Keratinocyte (primary cell): ENCODE data around the gene SLC2A4RG. TPM values are rescaled to one million over a fixed set of nuclear protein-coding genes. Genes with fewer than 3 reads are reported as not detected.

Experiments used
- DNase-seq: peaks from one replicate; pipeline ENCODE4 v3.0.0-alpha.2; 2011; ENCODE audit warnings: low read depth, missing footprints, low spot score
- FAIRE-seq: peaks from 2 replicates; lab custom pipeline; 2011; peaks lifted over from hg19 to GRCh38; lab: Jason Lieb, UNC
- H2AFZ ChIP-seq: 2 replicates; pipeline ENCODE4 v1.6.0; 2012; ENCODE audit warnings: low read length, control low read depth, inconsistent platforms; ENCODE audit not compliant: control insufficient read depth
- H3K27ac ChIP-seq: 2 replicates; pipeline ENCODE4 v1.5.1; 2011; ENCODE audit warnings: low read length; ENCODE audit not compliant: control insufficient read depth, insufficient read depth
- H3K27me3 ChIP-seq: 3 replicates; pipeline ENCODE4 v1.6.0; 2011; ENCODE audit warnings: low read length; ENCODE audit not compliant: control insufficient read depth, insufficient read depth; ENCODE audit errors: extremely low read depth
- H3K36me3 ChIP-seq, 2 experiments: 2 replicates in 1 of 2; 3 replicates in 1 of 2; pipeline ENCODE4 v1.5.1; 2011; ENCODE audit warnings: low read length in 2 of 2, mild to moderate bottlenecking in 1 of 2; ENCODE audit not compliant: control insufficient read depth in 2 of 2, insufficient read depth in 2 of 2; ENCODE audit errors: extremely low read depth in 1 of 2
- H3K4me1 ChIP-seq: 3 replicates; pipeline ENCODE4 v1.5.1; 2011; ENCODE audit warnings: low read length; ENCODE audit not compliant: control insufficient read depth, insufficient read depth; ENCODE audit errors: extremely low read depth
- H3K4me2 ChIP-seq: 3 replicates; pipeline ENCODE4 v1.6.0; 2011; ENCODE audit warnings: low read depth, low read length; ENCODE audit not compliant: control insufficient read depth, insufficient read depth; ENCODE audit errors: extremely low read depth
- H3K4me3 ChIP-seq, 3 experiments: fragments of 200-600 bp in 1 of 3; sonication (generic) in 1 of 3; 2 replicates in 2 of 3; 3 replicates in 1 of 3; pipeline ENCODE4 v1.5.1; 2011 to 2016; ENCODE audit warnings: low read length in 3 of 3, mild to moderate bottlenecking in 3 of 3, control low read depth in 2 of 3, inconsistent platforms in 1 of 3, low read depth in 1 of 3, mixed read lengths in 1 of 3, mixed run types in 1 of 3, moderate library complexity in 1 of 3; ENCODE audit not compliant: control insufficient read depth in 2 of 3, insufficient read depth in 2 of 3; ENCODE audit errors: extremely low read depth in 1 of 3
- H3K79me2 ChIP-seq: 2 replicates; pipeline ENCODE4 v1.6.0; 2012; ENCODE audit warnings: low read length; ENCODE audit not compliant: control insufficient read depth, insufficient read depth
- H3K9ac ChIP-seq: 3 replicates; pipeline ENCODE4 v1.6.0; 2011; ENCODE audit warnings: low read length; ENCODE audit not compliant: control insufficient read depth, insufficient read depth; ENCODE audit errors: extremely low read depth
- H3K9me1 ChIP-seq: 3 replicates; pipeline ENCODE4 v1.6.0; 2011; ENCODE audit warnings: low read length; ENCODE audit not compliant: control insufficient read depth, insufficient read depth; ENCODE audit errors: extremely low read depth
- H3K9me3 ChIP-seq: 2 replicates; pipeline ENCODE4 v1.5.1; 2012; ENCODE audit warnings: low read depth, low read length; ENCODE audit not compliant: control insufficient read depth
- H4K20me1 ChIP-seq: 3 replicates; pipeline ENCODE4 v1.6.0; 2011; ENCODE audit warnings: low read length; ENCODE audit not compliant: control insufficient read depth, insufficient read depth; ENCODE audit errors: extremely low read depth
- CTCF ChIP-seq, 3 experiments: IDR thresholded peaks in 1 of 3; conservative IDR thresholded peaks in 1 of 3; optimal IDR thresholded peaks in 1 of 3; 2 replicates in 2 of 3; 3 replicates in 1 of 3; pipeline versions ENCODE3 to v1.5.1; 2011; ENCODE audit warnings: low read length in 3 of 3, mild to moderate bottlenecking in 3 of 3, moderate library complexity in 2 of 3, control low read depth in 1 of 3, inconsistent platforms in 1 of 3; ENCODE audit not compliant: insufficient read depth in 2 of 3; ENCODE audit errors: extremely low read depth in 1 of 3
- EZH2 ChIP-seq: IDR thresholded peaks from one replicate; pipeline ENCODE4 v1.6.1; 2012; ENCODE audit warnings: inconsistent platforms, mild to moderate bottlenecking, low read length, moderate library complexity
- dilution Hi-C: fragments of 300-500 bp; cut with MboI; formaldehyde crosslinking; loops from one replicate; pipeline ENCODE4 v1.7.0; 2020; ENCODE audit warnings: low sequenced_read_pairs; ENCODE audit not compliant: extremely low pct_ligation_motif_present
- polyA plus RNA-seq, 5 experiments: library from polyadenylated mRNA; depleted of rRNA in 3 of 5; stranded (reverse) in 3 of 5; stranded (forward) in 1 of 5; unstranded in 1 of 5; fragments of >200 nt; gene quantifications; 1 replicate in 1 of 5; 2 replicates in 3 of 5; 3 replicates in 1 of 5; pipeline versions ENCODE4 v1.2.1 to v1.2.3, GENCODE V29; 2011 to 2012; ENCODE audit warnings: missing spikeins in 2 of 5, low read depth in 1 of 5, low replicate concordance in 1 of 5

SLC2A4RG gene
- polyA plus RNA-seq, 1 donor (not counting 4 experiments of a cell fraction or from before 2014, with no cell fraction given) = 23.5 TPM

GRCh38 chr20:63741676-63742380 lies 2.3 kb downstream of the SLC2A4RG start:
- Histone ChIP-seq H3K79me2 (no peaks in the 10 kb centered on the region), H3K9me1 (no peaks in the 10 kb centered on the region), H3K9me3 (no peaks in the 10 kb centered on the region), H4K20me1 (no peaks in the 10 kb centered on the region), H3K4me2 (peak overlapping the region; percentile 85), H3K4me3 (peak overlapping the region; percentile 51 to 79 (median 73)), H2AFZ (no peak overlapping the region), H3K27me3 (no peaks in the 10 kb centered on the region), H3K4me1 (peaks cover 22% of the 10 kb centered on the region), H3K9ac (peak overlapping the region; percentile 25), H3K27ac (peak overlapping the region; percentile 14), H3K36me3 (peaks cover 2 to 7% of the 10 kb centered on the region in 2 experiments)
- FAIRE-seq (no peak), DNase-seq (no peak)
- TF ChIP-seq CTCF (optimal IDR thresholded peaks at IDR 0.05 in 1 of 3, IDR thresholded peaks at IDR 0.05 in 1 of 3, conservative IDR thresholded peaks at IDR 0.05 in 1 of 3; ENCODE audit: extremely low read depth in 1 of 3, insufficient read depth in 2 of 3, low read length in 3 of 3) = no peak
- no peak for TF ChIP-seq EZH2
- dilution Hi-C loops = no loop called here

- dilution Hi-C loops = no loop called here
Observed at GRCh38 chr20:63742381-63743024, 2.9 kb downstream of the SLC2A4RG start.

More at GRCh38 chr20:63742381-63743024, 2.9 kb downstream of the SLC2A4RG start:
- Histone ChIP-seq H3K36me3 (peaks cover 2 to 7% of the 10 kb centered on the region in 2 experiments), H3K9me1 (no peaks in the 10 kb centered on the region), H3K4me3 (no peak overlapping the region), H4K20me1 (no peaks in the 10 kb centered on the region), H3K4me1 (peaks cover 18% of the 10 kb centered on the region), H2AFZ (no peak overlapping the region), H3K27me3 (no peaks in the 10 kb centered on the region), H3K27ac (no peak overlapping the region), H3K4me2 (no peak overlapping the region), H3K9me3 (no peaks in the 10 kb centered on the region), H3K9ac (no peak overlapping the region), H3K79me2 (no peaks in the 10 kb centered on the region)
- DNase-seq = no peak
- no peak for TF ChIP-seq EZH2
- TF ChIP-seq CTCF (optimal IDR thresholded peaks at IDR 0.05 in 1 of 3, IDR thresholded peaks at IDR 0.05 in 1 of 3, conservative IDR thresholded peaks at IDR 0.05 in 1 of 3; ENCODE audit: extremely low read depth in 1 of 3, insufficient read depth in 2 of 3, low read length in 3 of 3) = no peak
- no peak for FAIRE-seq
